Urinary bladder (tissue), 4 donors: Measurements from ENCODE around the gene COA8. TPM values are rescaled to one million over a fixed set of nuclear protein-coding genes. Genes with fewer than 3 reads are reported as not detected.

Source experiments
- DNase-seq: peaks from one replicate; pipeline ENCODE4 v3.0.0-alpha.2; 2015; ENCODE audit errors: extremely low spot score
- H3K27ac ChIP-seq: one replicate; pipeline ENCODE4 v1.5.1; 2013; ENCODE audit warnings: low read depth, mild to moderate bottlenecking, moderate library complexity
- H3K36me3 ChIP-seq: one replicate; pipeline ENCODE4 v1.6.1; 2013; ENCODE audit warnings: mild to moderate bottlenecking, moderate library complexity; ENCODE audit not compliant: insufficient read depth
- H3K4me1 ChIP-seq: one replicate; pipeline ENCODE4 v1.6.1; 2013; ENCODE audit warnings: mild to moderate bottlenecking, moderate library complexity; ENCODE audit not compliant: insufficient read depth
- H3K4me3 ChIP-seq: one replicate; pipeline ENCODE4 v1.5.1; 2013; ENCODE audit warnings: low read depth, low read length
- WGBS: extraction: QIAGEN DNeasy Blood & Tissue Kit; methylation state at CpG from one replicate; pipeline ENCODE4 v1.1.7; 2013; 5-methylcytosine and 5-hydroxymethylcytosine counted together
- polyA plus RNA-seq: library from polyadenylated mRNA; stranded (reverse); fragments of 200-250 nt; gene quantifications from one replicate; pipeline ENCODE4 v1.2.3, GENCODE V29; 2013
- total RNA-seq: library from RNA; depleted of rRNA; stranded (reverse); fragments of >200 nt; gene quantifications from one replicate; pipeline ENCODE4 v1.2.3, GENCODE V29; 2014
- donor health status: healthy with polysubstance abuse.
- donor health status: healthy.

COA8 gene, protein sequence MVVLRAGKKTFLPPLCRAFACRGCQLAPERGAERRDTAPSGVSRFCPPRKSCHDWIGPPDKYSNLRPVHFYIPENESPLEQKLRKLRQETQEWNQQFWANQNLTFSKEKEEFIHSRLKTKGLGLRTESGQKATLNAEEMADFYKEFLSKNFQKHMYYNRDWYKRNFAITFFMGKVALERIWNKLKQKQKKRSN
- total RNA-seq (37.0 TPM), polyA plus RNA-seq (52.4 TPM)

DNA sequence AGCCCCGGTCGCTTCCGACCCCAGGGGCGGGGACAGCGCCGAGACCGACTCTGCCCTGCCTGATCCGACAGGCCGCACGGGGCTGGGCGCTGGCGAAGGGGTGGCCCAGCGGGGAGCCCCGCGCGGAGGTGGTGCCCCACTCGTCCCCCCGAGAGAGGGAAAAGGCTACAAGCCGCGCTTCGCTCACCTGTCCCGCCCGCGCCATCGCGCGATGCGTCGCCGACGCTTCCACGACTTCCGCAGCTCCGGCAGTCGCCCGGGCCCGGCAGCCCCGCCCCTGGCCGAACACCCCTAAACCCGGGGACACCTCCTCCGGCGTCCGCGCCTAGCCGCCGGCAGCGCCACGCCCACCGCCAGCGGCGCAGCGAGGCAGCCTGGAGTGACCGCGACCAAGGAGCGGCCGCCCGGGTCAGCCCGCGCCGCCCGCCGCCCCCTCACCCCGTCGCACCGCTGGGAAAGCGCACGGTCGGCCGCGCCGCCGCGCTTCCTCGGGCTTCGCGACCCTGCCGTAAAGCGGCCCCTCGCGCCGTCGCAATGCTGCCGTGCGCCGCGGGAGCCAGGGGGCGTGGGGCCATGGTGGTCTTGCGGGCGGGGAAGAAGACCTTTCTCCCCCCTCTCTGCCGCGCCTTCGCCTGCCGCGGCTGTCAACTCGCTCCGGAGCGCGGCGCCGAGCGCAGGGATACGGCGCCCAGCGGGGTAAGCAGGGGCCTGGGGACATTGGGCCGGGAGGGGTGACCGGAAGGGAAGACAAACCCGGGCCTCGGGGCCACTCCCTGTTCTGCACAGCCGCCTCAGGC, at the start of gene COA8, which contains the start of gene BAG5:
Gene COA8 (plus strand): TSS at position 532 of the 797 bp plus-strand sequence. CDS start 42 bp downstream, at position 574.
Gene BAG5 (minus strand): TSS at position 229 of the 797 bp plus-strand sequence. CDS start 1,493 bp downstream, outside the sequence.
- peaks cover 3% of the 10 kb centered on the region for H3K4me1 ChIP-seq
- H3K36me3 ChIP-seq = no peaks in the 10 kb centered on the region
- no peak for DNase-seq
- WGBS = under 1% methylated on average over 109 of the region's 109 CpGs
- peak within 1 kb of the TSS; percentile 92 for H3K27ac ChIP-seq
- peak within 1 kb of the TSS; percentile 93 for H3K4me3 ChIP-seq

DNA sequence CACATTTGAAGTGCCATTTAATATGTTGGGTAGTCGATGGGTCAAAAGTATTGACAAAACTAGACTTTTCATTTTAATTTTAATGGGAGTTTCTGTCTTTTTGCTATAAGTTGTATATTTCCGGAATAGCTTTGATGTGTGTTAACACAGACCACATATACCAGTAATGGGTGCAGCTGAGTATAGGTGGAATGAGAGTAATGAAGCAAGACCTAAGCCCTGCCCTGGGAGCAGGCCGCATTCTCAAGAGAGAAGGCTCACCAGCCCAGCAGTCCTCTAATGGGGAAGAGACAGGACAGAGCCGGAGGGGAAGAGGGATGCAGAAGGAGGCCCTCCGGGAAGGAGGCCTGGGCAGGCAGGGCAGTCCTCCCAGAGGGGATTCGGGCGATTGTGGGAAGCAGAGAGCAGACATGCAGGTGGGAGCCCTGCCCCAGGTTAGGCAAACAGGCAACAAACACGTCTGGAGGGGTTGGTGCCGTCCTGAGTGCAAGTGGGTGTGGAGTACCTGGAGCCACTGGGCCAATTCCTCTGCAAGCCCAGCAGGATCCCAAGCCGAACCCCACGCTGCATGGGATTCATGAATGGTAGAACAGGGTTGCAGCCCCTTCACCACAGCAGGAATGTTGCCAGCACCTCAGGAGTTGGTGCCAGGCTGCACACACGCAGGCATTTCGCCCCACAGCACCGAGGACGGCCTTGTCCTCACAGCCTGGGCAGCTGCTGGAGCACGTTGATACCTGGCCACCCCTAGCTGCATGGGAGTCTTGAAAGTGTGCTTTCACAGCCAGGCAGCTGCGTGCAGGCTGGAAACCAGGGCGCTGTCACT, 48.0 kb upstream of the COA8 start:
- Histone ChIP-seq H3K4me1 (no peaks in the 10 kb centered on the region), H3K36me3 (no peaks in the 10 kb centered on the region), H3K4me3 (no peak overlapping the region), H3K27ac (no peak overlapping the region)
- whole genome bisulfite sequencing = 83% methylated on average over 18 of the region's 18 CpGs
- DNase-seq = no peak

DNA sequence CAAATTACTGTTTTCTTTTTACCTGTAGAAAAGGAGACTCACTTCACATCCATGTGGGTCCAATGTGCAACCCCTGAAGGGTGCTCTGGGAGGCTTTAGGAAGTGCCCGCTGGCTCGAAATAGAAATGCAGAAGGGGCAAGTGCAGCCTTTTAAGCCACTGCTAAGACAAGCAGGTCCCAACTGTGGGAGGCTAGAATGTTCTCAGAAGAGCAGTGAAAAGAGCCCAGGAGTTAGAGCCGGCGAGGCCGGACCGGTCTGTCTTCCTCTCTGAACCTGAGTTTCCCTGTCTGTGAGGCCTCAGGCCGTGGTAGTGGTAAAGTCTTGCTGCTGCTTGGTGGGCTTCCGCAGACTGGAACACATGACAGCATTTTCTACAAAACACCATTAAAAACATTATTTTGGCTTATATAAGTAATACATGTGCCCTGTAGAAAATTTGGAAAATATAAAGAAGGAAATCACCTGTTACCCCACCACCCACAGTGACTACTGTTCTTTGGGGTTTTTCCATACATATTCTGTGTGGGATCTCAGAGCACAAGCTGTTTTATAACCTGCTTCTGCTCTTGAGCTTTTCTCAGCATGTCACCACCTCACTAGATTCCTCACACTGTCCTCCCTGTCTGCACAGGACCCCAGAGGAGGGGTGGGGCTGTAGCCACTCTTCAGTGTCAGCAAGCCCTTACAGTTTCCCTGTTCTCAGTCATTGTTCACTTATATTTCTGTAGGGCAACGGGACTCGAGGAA, 46.2 kb upstream of the COA8 start:
- no peaks in the 10 kb centered on the region for H3K36me3 ChIP-seq
- H3K4me3 ChIP-seq = no peak overlapping the region
- WGBS = 72% methylated on average over 10 of the region's 10 CpGs
- no peak for DNase-seq
- no peaks in the 10 kb centered on the region for H3K4me1 ChIP-seq
- H3K27ac ChIP-seq = no peak overlapping the region

DNA sequence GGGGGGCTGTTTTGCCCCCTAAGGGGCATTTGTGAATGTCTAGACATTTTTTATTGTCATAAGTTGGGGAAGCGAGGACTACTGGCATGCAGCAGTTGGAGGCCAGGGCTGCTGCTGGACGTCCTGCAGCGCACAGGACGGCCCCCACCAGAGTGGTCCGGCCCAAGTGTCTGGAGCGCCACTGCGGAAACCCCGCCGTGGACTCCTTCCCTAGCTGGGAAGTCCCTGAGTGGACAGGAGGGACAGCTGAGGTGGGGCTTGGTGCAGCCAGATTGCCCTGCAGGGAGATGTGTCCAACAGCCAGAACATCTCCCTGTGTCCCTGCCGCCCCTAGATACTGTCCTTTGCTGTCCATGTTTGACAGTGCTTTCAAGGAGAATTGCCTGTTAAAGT, 45.6 kb upstream of the COA8 start:
- 77% methylated on average over 10 of the region's 10 CpGs for WGBS
- DNase-seq = no peak
- H3K4me1 ChIP-seq = no peaks in the 10 kb centered on the region
- H3K36me3 ChIP-seq = no peaks in the 10 kb centered on the region
- H3K27ac ChIP-seq = no peak overlapping the region
- no peak overlapping the region for H3K4me3 ChIP-seq

DNA sequence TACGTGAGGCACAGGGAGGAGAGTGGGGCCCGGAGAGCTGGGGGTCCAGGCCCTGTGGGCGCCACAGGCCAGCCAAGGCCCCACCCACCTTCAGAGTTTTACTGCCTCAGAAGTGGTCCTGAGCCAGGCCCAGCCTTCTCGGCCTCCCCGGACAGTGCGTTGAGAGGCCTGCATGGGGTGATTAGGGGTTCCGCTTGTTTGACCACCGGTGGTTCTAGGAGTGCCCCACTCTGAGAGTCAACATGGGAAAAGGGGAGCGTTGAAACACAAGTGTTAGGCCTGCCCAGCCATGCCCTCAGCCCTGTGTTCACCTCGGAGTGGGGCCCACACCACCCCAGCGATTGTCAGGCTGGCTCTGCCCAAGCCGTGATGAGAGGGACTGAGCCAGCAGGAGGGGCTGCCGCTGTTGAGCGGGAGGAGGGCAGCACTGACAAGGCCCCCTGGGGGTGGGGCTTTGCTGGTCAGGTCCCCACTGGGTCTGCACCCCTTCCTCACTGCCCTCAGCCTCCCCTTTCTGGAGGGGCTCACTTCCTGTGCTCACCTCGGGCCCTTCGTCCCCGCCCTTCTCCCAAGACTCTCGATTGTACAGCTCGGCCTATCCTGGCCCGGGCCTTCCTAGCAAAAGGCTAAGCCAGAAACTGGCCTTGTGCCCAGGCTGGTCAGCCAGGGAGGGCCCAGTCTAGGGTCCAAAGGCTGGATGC, 44.9 kb upstream of the COA8 start:
- 20% methylated on average over 20 of the region's 20 CpGs for WGBS
- no peaks in the 10 kb centered on the region for H3K36me3 ChIP-seq
- no peak overlapping the region for H3K27ac ChIP-seq
- H3K4me3 ChIP-seq = no peak overlapping the region
- no peaks in the 10 kb centered on the region for H3K4me1 ChIP-seq
- DNase-seq = no peak

DNA sequence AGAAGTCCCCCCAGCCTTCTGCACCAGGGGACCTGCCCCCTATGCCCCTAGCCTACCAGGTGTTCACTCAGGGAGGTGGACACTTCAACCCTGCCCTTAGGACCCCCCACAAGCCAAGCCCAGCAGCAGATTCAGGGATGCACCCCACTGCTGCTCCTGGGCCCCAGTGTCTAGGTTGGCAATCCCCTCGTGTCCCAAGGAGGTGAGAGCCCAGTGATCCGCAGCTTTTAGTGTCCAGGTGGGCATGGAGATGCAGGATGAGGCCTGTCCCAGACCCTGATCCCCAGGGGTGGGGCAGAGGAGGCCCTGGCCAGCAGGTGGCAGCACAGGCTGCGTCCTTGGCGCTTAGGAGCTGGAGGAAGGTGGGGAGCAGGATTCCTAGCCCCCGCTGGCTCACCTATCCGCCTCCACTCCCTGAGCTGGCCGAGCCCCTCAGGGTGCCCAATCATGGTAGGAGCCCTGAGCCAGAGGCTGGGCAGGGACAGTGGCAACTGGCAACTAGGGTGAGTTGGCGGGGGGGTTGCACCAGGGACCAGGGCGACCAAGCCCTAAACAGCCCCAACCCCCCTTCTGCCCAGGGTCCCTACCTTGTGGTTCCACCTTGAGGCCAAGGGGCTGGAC, 44.2 kb upstream of the COA8 start:
- 36% methylated on average over 9 of the region's 9 CpGs for WGBS
- Histone ChIP-seq H3K4me1 (no peaks in the 10 kb centered on the region), H3K27ac (no peak overlapping the region), H3K36me3 (no peaks in the 10 kb centered on the region), H3K4me3 (no peak overlapping the region)
- no peak for DNase-seq

DNA sequence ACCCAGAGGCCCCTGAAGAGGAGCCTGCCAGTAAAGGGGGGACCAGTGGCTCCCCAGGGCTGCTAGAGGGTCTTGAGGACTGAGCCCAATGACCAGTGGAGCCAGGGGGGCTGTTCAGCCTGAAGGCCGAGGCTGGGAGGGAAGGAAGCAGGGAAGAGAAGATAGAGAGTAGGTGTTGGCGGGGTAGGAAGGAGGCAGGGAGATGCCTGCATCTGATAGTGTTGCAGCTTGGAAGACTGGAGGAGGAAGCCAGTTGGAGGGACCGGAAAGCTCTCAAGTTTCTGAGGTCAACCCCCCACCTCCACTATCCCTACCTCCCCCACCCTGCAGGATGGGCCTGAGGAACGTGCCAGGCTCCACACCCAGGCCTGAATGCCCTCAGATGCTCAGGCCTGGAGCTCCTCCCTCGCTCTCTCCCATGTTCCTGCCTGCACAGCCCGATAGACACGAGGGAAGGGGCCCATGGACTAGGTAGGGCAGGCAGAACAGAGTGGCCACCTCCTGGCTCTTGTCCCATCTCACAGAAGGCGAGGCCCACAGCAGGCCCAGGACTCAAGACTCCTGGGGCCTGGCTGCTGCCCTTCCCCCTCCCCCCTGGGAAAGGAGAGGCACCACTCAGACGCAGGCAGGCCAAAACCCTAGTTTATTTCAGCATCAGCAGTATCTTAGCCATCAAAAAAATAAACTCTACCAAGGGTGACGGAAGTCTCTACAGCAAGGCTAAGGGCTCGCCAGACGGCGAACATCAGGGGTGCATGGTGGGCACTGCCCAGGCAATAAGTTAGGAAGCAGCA, 43.5 kb upstream of the COA8 start:
- Histone ChIP-seq H3K4me1 (no peaks in the 10 kb centered on the region), H3K27ac (no peak overlapping the region), H3K4me3 (no peak overlapping the region), H3K36me3 (no peaks in the 10 kb centered on the region)
- DNase-seq = no peak
- WGBS = 27% methylated on average over 13 of the region's 13 CpGs

DNA sequence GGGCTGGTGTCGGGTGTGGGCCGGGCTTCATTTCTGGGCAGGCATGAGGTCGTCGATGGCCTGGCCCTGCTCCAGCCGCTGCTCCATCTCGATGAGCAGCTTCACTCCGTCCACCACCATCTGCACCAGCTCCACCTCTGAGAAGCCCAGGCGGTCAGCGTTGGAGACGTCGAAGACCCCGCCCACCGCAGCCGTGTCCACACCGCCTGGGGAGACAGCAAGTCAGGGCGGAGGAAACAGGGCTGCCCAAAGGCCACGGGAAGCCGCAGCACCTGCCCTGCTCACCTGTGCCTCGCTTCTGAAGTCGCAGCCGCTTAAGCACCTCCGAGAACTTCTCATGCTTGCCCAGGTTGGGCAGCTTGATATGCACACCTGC, 42.9 kb upstream of the COA8 start:
- Histone ChIP-seq H3K36me3 (no peaks in the 10 kb centered on the region), H3K27ac (peak overlapping the region; percentile 12), H3K4me3 (no peak overlapping the region), H3K4me1 (no peaks in the 10 kb centered on the region)
- DNase-seq = no peak
- WGBS = 49% methylated on average over 22 of the region's 22 CpGs

DNA sequence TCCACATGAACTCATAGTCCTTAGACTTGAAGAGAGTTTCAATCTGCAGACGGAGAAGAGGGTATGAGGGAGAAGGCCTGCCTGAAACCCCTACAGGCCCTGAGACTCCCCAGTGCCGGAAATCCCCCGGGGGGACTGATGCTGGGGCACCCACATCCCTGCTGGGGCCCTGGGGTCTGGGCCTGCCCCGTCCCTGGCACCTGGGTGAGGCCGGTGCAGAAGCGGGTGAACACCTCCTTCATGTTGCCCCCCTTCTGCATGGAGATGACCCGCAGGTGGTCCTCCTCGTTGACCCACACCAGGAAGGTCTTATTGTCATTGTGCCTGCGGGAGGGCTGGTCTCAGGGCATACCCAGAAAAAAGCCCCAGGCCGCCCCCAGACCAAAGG, 42.5 kb upstream of the COA8 start:
- WGBS = 59% methylated on average over 10 of the region's 10 CpGs
- no peak for DNase-seq
- H3K36me3 ChIP-seq = no peaks in the 10 kb centered on the region
- H3K4me3 ChIP-seq = no peak overlapping the region
- H3K27ac ChIP-seq = peak overlapping the region; percentile 12
- no peaks in the 10 kb centered on the region for H3K4me1 ChIP-seq

DNA sequence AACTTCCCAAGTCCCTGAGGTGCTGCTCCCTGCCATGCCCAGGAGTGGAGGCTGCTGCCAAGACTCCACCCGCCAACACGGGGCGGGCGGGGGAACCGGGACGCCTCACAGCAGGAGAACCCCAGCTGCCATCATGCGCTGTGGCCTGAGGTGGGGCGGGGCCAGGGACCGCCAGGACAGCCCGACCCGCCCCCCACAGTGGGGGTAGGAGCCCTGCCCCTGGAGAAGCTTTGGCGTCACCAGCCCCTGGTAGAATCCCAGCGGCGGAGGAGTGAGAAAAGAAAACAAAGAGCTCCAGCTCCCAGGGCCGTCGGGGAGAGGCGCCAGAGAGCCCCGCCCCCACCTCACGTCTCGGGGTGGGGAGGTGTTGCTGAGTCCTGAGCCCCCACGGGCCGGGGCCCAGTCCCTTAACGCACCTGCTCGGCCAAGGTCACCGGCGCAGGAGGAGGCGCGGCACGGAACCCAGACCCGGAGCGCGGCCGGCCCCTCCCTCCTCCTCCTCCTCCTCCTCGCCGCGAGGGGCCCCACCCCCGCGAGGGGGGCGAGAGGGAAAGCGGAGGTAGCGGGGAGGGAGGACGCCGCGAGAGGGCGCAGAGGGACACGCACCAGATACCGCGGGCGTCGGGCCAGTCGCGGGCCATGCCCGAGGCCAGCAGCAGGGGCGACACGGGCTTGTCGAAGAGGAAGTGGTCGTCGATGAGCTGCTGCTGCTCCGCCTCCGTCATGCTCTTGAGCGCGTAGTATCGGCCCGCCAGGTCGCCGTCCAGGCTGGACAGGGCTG, 41.9 kb upstream of the COA8 start:
- Histone ChIP-seq H3K36me3 (no peaks in the 10 kb centered on the region), H3K4me1 (no peaks in the 10 kb centered on the region), H3K4me3 (peak overlapping the region; percentile 58), H3K27ac (peak overlapping the region; percentile 53)
- DNase-seq = no peak
- 3% methylated on average over 62 of the region's 66 CpGs for WGBS

DNA sequence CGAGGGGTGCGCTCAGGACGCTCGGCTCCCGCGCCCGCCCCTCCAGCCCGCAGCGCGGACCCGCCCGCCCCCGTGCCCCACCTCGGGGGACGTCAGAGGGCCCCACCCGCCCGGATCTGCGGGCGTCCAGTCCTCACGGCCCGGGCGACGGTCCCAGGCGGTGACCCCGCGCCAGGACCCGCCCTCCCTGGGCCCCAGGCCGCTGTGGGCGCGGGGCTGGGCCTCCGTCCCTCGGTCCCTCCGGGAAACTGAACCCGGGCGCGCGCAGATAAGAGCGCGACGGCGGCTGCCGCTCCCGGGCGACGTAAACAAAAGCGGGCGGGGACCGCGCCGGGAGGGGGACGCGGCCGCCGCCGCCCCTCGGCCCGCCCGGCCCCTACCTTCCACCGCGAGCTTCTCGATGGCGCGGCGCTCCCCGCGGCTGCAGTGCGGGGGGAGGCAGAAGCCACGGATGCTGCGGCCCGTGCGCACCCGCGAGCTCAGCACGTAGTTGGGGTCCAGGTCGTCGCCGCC, 41.3 kb upstream of the COA8 start:
- WGBS = under 1% methylated on average over 77 of the region's 77 CpGs
- Histone ChIP-seq H3K4me1 (no peaks in the 10 kb centered on the region), H3K4me3 (peak overlapping the region; percentile 58), H3K27ac (peak overlapping the region; percentile 64), H3K36me3 (no peaks in the 10 kb centered on the region)
- DNase-seq = no peak
